HL-60 (cell line): Measurements from ENCODE around the gene PSMB7.

Experiments used
- DNase-seq, 2 experiments: peaks; one replicate each; pipeline ENCODE4 v3.0.0-alpha.2; 2010 to 2020; ENCODE audit warnings: low read depth in 1 of 2, low spot score in 1 of 2
- H3K27ac ChIP-seq: fragments of 250-450 bp; sonication (Bioruptor Pico); replicated peaks from 2 replicates; pipeline ENCODE4 v1.5.1; 2020; ENCODE audit warnings: mild to moderate bottlenecking, moderate library complexity
- H3K27me3 ChIP-seq: fragments of 250-450 bp; sonication (Bioruptor Pico); 2 replicates; pipeline ENCODE4 v1.5.1; 2021; ENCODE audit warnings: mild to moderate bottlenecking, moderate library complexity; ENCODE audit not compliant: insufficient read depth, poor library complexity, severe bottlenecking
- H3K4me3 ChIP-seq: replicated peaks from 2 replicates; pipeline ENCODE4 v1.5.1; 2011; ENCODE audit warnings: mild to moderate bottlenecking, control low read depth, low read length; ENCODE audit not compliant: insufficient read depth
- GABPA ChIP-seq: IDR thresholded peaks from 2 replicates; pipeline ENCODE4 v1.6.1; 2012; ENCODE audit warnings: low read depth
- POLR2AphosphoS5 ChIP-seq: IDR thresholded peaks from 2 replicates; pipeline ENCODE4 v1.6.1; 2012; ENCODE audit warnings: low read depth
- SPI1 ChIP-seq: IDR thresholded peaks from 2 replicates; pipeline ENCODE4 v1.6.1; 2012; ENCODE audit warnings: low read depth, mild to moderate bottlenecking, borderline replicate concordance
- TF ChIP-seq, protein P1 (sequence below): IDR thresholded peaks from one replicate; pipeline ENCODE4 v1.5.1; 2011; ENCODE audit warnings: low read length, control low read depth, inconsistent platforms; ENCODE audit not compliant: insufficient read depth
- TF ChIP-seq, protein P2 (sequence below): IDR thresholded peaks from 2 replicates; pipeline ENCODE4 v1.6.1; 2012; ENCODE audit warnings: low read depth; ENCODE audit not compliant: insufficient replicate concordance

PSMB7 gene

DNA sequence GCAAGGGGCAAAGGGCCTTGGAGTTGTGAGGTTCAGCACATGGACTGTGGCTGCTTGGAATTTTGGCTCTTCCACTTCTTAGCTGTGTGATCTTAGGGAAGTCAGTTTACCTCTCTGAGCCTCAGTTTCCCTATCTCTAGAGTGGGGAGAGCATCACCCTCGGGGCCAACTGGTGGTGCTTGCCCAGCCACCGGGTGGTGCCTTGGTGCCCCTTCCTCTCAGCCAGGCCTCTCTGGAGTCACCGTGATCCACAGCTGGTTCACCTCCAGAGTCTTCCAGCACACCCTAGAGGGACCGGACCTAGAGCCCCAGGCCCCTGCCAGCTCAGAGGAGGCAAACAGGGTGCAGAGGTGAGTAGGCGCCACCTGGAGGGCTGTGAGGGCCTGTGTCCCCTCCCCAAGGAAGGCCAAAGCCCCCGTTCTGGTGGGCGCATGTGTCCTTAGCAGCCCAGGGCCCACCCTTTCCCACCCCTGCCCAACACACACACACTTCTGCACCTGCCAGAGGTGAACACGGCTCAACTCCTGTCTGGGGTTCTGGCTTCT, 42.7 kb upstream of the PSMB7 start:
- no peak overlapping the region for H3K27ac ChIP-seq
- TF ChIP-seq GABPA (no peak), SPI1 (no peak), POLR2AphosphoS5 (no peak)
- TF ChIP-seq, protein P1, sequence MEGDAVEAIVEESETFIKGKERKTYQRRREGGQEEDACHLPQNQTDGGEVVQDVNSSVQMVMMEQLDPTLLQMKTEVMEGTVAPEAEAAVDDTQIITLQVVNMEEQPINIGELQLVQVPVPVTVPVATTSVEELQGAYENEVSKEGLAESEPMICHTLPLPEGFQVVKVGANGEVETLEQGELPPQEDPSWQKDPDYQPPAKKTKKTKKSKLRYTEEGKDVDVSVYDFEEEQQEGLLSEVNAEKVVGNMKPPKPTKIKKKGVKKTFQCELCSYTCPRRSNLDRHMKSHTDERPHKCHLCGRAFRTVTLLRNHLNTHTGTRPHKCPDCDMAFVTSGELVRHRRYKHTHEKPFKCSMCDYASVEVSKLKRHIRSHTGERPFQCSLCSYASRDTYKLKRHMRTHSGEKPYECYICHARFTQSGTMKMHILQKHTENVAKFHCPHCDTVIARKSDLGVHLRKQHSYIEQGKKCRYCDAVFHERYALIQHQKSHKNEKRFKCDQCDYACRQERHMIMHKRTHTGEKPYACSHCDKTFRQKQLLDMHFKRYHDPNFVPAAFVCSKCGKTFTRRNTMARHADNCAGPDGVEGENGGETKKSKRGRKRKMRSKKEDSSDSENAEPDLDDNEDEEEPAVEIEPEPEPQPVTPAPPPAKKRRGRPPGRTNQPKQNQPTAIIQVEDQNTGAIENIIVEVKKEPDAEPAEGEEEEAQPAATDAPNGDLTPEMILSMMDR = no peak
- TF ChIP-seq, protein P2, sequence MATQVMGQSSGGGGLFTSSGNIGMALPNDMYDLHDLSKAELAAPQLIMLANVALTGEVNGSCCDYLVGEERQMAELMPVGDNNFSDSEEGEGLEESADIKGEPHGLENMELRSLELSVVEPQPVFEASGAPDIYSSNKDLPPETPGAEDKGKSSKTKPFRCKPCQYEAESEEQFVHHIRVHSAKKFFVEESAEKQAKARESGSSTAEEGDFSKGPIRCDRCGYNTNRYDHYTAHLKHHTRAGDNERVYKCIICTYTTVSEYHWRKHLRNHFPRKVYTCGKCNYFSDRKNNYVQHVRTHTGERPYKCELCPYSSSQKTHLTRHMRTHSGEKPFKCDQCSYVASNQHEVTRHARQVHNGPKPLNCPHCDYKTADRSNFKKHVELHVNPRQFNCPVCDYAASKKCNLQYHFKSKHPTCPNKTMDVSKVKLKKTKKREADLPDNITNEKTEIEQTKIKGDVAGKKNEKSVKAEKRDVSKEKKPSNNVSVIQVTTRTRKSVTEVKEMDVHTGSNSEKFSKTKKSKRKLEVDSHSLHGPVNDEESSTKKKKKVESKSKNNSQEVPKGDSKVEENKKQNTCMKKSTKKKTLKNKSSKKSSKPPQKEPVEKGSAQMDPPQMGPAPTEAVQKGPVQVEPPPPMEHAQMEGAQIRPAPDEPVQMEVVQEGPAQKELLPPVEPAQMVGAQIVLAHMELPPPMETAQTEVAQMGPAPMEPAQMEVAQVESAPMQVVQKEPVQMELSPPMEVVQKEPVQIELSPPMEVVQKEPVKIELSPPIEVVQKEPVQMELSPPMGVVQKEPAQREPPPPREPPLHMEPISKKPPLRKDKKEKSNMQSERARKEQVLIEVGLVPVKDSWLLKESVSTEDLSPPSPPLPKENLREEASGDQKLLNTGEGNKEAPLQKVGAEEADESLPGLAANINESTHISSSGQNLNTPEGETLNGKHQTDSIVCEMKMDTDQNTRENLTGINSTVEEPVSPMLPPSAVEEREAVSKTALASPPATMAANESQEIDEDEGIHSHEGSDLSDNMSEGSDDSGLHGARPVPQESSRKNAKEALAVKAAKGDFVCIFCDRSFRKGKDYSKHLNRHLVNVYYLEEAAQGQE = no peak
- no peak for DNase-seq
- no peak overlapping the region for H3K4me3 ChIP-seq
- no peaks in the 10 kb centered on the region for H3K27me3 ChIP-seq

DNA sequence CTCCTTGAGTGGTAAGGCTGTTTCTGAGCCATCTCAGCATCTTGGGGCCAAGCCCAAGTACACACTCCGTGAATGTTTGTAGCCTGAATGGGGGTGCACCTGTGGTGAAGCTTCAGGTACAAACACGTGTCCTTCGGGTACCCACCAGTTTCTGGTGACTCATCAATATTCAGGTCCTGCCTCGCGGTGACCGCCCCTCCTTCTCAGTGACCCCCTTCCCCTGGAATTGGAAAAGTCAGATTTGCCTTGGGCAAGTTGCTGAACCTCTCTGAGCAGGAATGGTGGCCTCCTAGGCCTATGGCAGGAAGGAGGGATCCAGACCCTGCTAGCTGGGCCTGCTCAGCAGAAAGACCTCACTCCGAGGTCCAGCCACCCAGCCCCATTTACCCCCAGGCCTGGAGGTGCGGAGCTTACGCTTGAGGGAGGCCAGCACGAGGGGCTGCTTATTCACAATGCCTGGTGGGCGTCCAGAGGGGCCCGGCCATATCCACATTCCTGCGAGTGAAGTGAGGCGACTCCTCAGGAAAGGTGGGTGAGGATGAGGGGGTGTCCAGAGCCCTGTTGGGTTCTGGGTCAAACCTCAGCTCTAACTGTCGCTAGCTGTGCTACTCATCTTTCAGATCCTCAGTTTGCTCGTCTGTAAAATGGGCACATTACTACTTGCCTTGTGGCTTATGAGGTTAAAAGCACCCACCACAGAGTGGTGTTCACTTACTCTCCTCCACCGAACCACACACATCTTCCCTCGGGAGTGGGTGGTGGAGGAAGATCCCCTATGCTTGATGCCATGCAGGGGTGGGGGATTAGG, 42.0 kb upstream of the PSMB7 start:
- Histone ChIP-seq H3K27ac (no peak overlapping the region), H3K4me3 (no peak overlapping the region), H3K27me3 (no peaks in the 10 kb centered on the region)
- no peak for TF ChIP-seq GABPA
- TF ChIP-seq SPI1 = no peak
- TF ChIP-seq, protein P1 = no peak
- no peak for TF ChIP-seq POLR2AphosphoS5
- TF ChIP-seq, protein P2 = no peak
- DNase-seq = no peak

DNA sequence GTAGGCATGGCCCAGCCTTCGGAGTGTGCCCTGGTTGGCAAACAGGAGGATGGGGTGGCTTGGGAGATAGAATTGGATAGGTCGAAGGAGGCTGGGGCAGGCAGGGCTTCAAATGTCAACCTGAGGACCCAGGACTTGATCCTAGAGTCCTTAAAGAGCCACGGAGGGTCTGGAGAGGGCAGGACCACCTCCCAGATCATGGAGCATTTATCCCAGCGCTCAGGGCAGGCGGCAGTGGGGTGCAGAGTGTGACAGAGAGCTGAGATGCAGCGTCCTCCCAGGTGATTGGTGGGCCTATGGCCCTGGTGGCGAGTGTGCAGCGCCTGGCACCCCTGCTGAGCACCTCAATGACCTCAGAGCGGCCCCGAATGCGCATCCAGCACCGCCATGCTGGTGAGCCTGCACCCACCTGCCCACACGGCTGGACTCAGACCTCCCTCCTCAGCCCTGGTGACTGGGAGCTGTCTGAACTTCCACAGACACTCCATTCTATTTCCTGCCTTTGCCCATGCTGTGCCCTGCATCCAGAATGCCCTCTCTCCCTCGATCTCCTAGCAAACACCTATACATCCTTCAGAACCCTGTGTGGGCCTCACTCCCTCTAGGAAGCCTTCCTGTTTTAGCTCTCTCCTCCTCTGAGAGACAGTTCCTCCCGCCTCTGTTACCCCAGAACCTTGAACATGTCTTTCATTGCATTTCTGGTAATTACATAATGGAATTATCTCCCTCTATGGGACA, 41.3 kb upstream of the PSMB7 start:
- TF ChIP-seq SPI1 (no peak), POLR2AphosphoS5 (no peak), GABPA (no peak)
- TF ChIP-seq, protein P1 = no peak
- TF ChIP-seq, protein P2 = no peak
- Histone ChIP-seq H3K27ac (no peak overlapping the region), H3K27me3 (no peaks in the 10 kb centered on the region), H3K4me3 (no peak overlapping the region)
- DNase-seq = no peak
